ENCODE measurements around the gene TBX5. TPM values are rescaled to one million over a fixed set of nuclear protein-coding genes. Genes with fewer than 3 reads are reported as not detected.

The TBX5 gene
- total and polyA plus RNA-seq, 9 of the 15 experiments (the other 6 are each of a cell fraction or from before 2014, with no cell fraction given), result not detected

DNA sequence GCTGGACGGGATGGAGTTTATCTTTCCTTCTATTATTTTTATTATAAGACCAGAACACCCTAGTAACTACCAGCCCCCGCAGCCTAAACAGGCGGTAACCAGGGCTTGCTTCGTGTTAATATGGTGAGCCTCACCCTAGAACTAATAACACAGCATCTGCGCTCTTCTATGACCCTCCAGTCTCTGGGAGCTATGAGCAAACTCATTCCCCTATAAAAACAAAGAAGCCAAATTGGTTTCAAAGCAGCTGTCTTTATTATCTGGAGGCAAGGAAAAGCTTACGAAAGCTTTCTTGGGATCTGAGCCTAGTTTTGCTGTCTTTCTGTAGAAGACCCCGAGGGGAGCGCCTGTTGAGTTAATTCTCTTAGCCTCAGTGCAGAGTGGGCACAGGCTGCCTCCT is 85.0 kb downstream of the TBX5 start:
- H3K79me2 ChIP-seq (ENCODE audit: control insufficient read depth, insufficient read depth, low read length), result no peaks in the 10 kb centered on the region
- no peaks in the 10 kb centered on the region for H3K9me3 ChIP-seq (replicated peaks; ENCODE audit: control insufficient read depth, insufficient read depth, low read depth, low read length)
- no peak overlapping the region for H3K9ac ChIP-seq (ENCODE audit: insufficient read depth in 1 of 2, low read depth in 2 of 2, low read length in 2 of 2)
- ChIA-PET POLR2A (interaction anchor here (0.8 to 1.3 kb wide), 2 partner anchors 10 to 19 kb away, joined by 3 read pairs; no protein-coding TSS in a partner anchor), CTCF (ENCODE audit: low intra/inter-chr PET ratio) (no interaction called here)
- H3K36me3 ChIP-seq (ENCODE audit: control insufficient read depth, insufficient read depth, low read length), result no peaks in the 10 kb centered on the region
- whole genome bisulfite sequencing (ENCODE audit: insufficient coverage, low coverage, missing lambda C conversion rate), result 2% methylated on average over 8 of the region's 8 CpGs
- H3K4me3 ChIP-seq, result no peak overlapping the region
- H3K27ac ChIP-seq (ENCODE audit: extremely low read depth, low read depth, low read length), result no peak overlapping the region
- H4K20me1 ChIP-seq (replicated peaks; ENCODE audit: control insufficient read depth, insufficient read depth, low read length), result no peaks in the 10 kb centered on the region
- ATAC-seq, result no peak
- peaks cover 0 to 9% of the 10 kb centered on the region in 2 experiments; a peak in 4 of 5 replicates for H3K27me3 ChIP-seq (ENCODE audit: control insufficient read depth in 2 of 2, insufficient read depth in 2 of 2, low read length in 2 of 2)
- no peak for FAIRE-seq
- no peak overlapping the region for H2AFZ ChIP-seq (ENCODE audit: low read depth, low read length)
- no peaks in the 10 kb centered on the region for H3K9me1 ChIP-seq (ENCODE audit: control insufficient read depth, insufficient read depth, low read length)
- no peaks in the 10 kb centered on the region for H3K4me1 ChIP-seq (replicated peaks in 1 of 2; ENCODE audit: control insufficient read depth in 2 of 2, insufficient read depth in 2 of 2, low read length in 2 of 2)
- in situ Hi-C loops (cut with MboI) (no loop called here), intact Hi-C loops (cut with micrococcal nuclease) (no loop called here)
- no TSS peak for BruUV-seq (replicated peaks)
- no peak for DNase-seq (ENCODE audit: extremely low read depth in 1 of 4, low spot score in 3 of 4)
- H3K4me2 ChIP-seq (ENCODE audit: insufficient read depth, low read length), result no peak overlapping the region
- no peak for TF ChIP-seq MCM5 (IDR thresholded peaks at IDR 0.05; ENCODE audit: low read depth)
- TF ChIP-seq ZNF282 (CRISPR knock-in tag; IDR thresholded peaks at IDR 0.05), result no peak
- no peak for TF ChIP-seq KLF16 (IDR thresholded peaks at IDR 0.05)
- TF ChIP-seq MAFF (IDR thresholded peaks at IDR 0.05; ENCODE audit: low read length), result no peak
- no peak for TF ChIP-seq HCFC1 (IDR thresholded peaks at IDR 0.05; ENCODE audit: low read depth, low read length)
- no peak for TF ChIP-seq ZNF57 (CRISPR knock-in tag; IDR thresholded peaks at IDR 0.05)
- TF ChIP-seq, protein P1, sequence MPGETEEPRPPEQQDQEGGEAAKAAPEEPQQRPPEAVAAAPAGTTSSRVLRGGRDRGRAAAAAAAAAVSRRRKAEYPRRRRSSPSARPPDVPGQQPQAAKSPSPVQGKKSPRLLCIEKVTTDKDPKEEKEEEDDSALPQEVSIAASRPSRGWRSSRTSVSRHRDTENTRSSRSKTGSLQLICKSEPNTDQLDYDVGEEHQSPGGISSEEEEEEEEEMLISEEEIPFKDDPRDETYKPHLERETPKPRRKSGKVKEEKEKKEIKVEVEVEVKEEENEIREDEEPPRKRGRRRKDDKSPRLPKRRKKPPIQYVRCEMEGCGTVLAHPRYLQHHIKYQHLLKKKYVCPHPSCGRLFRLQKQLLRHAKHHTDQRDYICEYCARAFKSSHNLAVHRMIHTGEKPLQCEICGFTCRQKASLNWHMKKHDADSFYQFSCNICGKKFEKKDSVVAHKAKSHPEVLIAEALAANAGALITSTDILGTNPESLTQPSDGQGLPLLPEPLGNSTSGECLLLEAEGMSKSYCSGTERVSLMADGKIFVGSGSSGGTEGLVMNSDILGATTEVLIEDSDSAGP (CRISPR knock-in tag; IDR thresholded peaks at IDR 0.05), result no peak
- TF ChIP-seq ADNP (tag; IDR thresholded peaks at IDR 0.05), result no peak
- TF ChIP-seq MTA1 (IDR thresholded peaks at IDR 0.05; ENCODE audit: borderline replicate concordance), result no peak
- no peak for TF ChIP-seq SMAD4 (CRISPR knock-in tag; conservative IDR thresholded peaks at IDR 0.05)
- TF ChIP-seq ESRRA (IDR thresholded peaks at IDR 0.05; ENCODE audit: borderline replicate concordance, low read depth), result no peak
- TF ChIP-seq HMG20B (CRISPR knock-in tag; IDR thresholded peaks at IDR 0.05), result no peak
- TF ChIP-seq PHF8 (IDR thresholded peaks at IDR 0.05; ENCODE audit: borderline replicate concordance, low read length), result no peak
- TF ChIP-seq, protein P2, sequence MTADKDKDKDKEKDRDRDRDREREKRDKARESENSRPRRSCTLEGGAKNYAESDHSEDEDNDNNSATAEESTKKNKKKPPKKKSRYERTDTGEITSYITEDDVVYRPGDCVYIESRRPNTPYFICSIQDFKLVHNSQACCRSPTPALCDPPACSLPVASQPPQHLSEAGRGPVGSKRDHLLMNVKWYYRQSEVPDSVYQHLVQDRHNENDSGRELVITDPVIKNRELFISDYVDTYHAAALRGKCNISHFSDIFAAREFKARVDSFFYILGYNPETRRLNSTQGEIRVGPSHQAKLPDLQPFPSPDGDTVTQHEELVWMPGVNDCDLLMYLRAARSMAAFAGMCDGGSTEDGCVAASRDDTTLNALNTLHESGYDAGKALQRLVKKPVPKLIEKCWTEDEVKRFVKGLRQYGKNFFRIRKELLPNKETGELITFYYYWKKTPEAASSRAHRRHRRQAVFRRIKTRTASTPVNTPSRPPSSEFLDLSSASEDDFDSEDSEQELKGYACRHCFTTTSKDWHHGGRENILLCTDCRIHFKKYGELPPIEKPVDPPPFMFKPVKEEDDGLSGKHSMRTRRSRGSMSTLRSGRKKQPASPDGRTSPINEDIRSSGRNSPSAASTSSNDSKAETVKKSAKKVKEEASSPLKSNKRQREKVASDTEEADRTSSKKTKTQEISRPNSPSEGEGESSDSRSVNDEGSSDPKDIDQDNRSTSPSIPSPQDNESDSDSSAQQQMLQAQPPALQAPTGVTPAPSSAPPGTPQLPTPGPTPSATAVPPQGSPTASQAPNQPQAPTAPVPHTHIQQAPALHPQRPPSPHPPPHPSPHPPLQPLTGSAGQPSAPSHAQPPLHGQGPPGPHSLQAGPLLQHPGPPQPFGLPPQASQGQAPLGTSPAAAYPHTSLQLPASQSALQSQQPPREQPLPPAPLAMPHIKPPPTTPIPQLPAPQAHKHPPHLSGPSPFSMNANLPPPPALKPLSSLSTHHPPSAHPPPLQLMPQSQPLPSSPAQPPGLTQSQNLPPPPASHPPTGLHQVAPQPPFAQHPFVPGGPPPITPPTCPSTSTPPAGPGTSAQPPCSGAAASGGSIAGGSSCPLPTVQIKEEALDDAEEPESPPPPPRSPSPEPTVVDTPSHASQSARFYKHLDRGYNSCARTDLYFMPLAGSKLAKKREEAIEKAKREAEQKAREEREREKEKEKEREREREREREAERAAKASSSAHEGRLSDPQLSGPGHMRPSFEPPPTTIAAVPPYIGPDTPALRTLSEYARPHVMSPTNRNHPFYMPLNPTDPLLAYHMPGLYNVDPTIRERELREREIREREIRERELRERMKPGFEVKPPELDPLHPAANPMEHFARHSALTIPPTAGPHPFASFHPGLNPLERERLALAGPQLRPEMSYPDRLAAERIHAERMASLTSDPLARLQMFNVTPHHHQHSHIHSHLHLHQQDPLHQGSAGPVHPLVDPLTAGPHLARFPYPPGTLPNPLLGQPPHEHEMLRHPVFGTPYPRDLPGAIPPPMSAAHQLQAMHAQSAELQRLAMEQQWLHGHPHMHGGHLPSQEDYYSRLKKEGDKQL (CRISPR knock-in tag; IDR thresholded peaks at IDR 0.05; ENCODE audit: borderline replicate concordance), result no peak
- no peak for TF ChIP-seq PHB (CRISPR knock-in tag; IDR thresholded peaks at IDR 0.05)
- TF ChIP-seq POLR2B (IDR thresholded peaks at IDR 0.05; ENCODE audit: low read depth, partially characterized antibody), result no peak
- no peak for TF ChIP-seq KLF1 (tag; IDR thresholded peaks at IDR 0.05)
